Stimulated activated CD8-positive, alpha-beta memory T cell treated with anti-CD3 and anti-CD28 coated beads, Interleukin-15, amount 100 ng/mL, for 1 hour (primary cell): ENCODE results near the gene SFTPB.
"Not testable (repeated sequence)": the region's sequence is repeated elsewhere in the genome, so short reads cannot be mapped to it uniquely, and the experiment has no call there.

Source experiments
- DNase-seq: peaks from one replicate; pipeline ENCODE4 v3.0.0-alpha.2; 2020; ENCODE audit warnings: low read depth

SFTPB gene

GRCh38 chr2:85675866-85676548, 8.0 kb upstream of the SFTPB start:
- DNase-seq, result no peak

DNA sequence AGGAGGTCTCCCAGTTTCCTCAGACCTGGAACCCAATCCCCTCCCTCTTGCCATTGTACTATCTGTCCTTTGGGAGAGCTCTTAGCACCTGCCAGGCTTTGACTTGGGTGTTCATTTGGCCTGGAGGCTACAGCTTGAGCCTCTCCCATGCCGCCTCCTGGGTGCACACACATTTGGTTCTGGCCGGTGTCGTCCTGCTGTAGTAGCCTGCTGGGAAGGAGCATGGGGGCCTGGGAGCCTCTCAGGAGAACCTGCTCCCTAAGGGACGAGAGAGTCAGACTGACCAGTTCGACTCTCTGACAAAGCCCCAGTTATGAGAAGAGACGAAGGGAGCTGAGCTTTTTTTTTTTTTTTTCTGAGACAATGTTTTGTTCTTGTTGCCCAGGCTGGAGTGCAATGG, 7.4 kb upstream of the SFTPB start:
- no peak for DNase-seq

- DNase-seq, result no peak
Measured at GRCh38 chr2:85674417-85674816, 6.4 kb upstream of the SFTPB start.

DNA sequence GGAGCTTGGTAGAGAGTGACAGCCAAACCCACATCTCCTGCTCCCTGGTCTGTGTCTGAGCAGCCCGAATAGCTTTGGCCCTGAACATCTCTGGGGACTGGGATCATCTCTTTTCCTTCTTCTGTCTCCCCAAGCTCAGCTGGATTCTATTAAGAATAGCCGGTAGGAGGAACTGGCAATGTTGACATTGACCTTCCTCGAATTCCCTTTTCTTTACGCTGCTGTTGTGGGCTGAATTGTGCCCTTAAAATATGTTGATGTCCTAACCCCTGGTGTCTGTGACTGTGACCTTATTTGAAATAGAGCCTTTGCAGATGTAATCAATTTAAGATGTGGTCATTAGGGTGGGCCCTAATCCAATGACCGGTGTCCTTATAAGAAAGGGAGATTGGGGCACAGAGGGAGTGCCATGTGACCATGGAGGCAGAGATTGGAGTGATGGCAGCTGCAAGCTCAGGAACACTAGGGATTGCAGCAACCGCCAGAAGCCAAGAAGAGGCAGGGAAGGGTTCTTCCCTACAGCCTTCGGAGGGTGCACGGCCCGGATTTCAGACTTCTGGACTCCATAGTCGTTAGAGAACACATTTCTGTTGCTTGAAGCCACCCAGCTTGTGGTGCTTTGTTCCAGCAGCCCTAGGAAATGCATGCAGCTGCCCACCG, 5.8 kb upstream of the SFTPB start:
- no peak for DNase-seq

- DNase-seq, result no peak
Measured at GRCh38 chr2:85672456-85672855, 4.5 kb upstream of the SFTPB start.

DNA sequence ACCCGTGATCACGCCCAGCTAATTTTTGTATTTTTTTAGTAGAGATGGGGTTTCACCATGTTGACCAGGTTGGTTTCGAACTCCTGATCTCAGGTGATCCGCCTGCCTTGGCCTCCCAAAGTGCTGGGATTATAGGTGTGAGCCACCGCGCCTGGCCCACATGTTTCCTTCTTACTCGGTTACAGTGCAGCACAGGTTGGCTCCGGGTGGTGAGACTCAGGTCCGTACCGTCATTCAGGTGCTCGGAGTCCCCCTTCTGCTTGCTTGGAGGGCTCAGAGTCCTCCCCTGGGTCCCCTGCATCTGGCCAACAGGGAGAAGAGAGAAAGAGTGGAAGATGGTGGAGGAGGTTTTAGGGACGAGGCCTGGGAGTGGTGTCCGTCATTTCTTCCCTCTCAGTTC, 2.4 kb upstream of the SFTPB start:
- not testable (repeated sequence) for DNase-seq

DNA sequence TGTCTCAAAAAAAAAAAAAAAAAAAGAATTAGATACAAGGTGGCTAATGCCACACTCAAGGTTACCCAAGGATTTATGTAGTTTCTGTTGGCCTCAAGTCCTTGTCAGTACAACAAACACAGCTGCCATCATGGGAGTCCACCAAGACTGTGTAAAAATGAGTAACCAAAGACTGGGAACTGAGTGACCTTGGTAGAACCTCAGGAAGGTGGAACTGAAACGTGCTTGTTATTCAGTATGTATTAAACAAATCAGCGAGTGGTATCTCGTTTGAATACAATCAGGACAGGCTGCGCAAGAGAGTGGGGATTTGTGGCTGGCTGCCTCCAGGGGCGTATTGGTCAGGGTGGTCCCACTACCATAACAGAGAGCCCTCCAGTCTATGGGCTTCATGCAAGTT, 1.6 kb upstream of the SFTPB start:
- DNase-seq, result no peak

DNA sequence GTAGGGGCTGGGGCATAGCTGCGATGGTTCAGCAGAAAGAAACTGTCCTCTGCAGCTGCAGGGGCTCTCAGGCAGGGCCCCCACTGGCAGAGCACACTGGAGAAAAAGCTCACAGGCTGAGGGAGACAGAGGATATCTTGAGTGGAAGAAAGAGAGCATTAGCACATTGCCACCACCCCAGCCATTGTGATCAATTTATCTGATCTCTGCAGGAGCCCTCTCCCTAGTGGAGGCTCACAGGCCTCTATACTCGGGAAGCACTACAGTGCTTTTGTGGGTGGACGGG, 801 bp upstream of the SFTPB start:
- no peak for DNase-seq

DNA sequence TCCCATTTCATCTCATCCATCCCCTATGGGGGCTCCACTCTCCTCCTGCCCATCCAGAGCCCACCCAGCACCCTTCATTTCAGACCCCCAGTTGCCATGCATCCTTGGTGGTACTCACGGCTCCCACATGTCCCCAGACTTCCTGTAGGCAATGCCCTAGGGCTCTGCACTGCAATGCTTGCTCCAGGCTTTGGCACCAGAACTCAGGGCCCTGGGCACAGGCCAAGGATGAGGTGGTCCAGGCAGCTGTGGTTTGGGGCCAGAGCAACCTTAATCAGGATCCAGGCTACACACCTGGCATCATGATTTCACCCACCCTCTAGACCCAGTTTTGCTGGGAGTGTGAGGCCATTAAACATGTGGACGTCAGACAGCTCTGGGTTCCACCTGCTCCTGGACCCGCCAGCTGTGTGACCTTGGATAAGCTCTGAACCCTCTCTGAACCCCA, 414 bp downstream of the SFTPB start:
- no peak for DNase-seq

DNA sequence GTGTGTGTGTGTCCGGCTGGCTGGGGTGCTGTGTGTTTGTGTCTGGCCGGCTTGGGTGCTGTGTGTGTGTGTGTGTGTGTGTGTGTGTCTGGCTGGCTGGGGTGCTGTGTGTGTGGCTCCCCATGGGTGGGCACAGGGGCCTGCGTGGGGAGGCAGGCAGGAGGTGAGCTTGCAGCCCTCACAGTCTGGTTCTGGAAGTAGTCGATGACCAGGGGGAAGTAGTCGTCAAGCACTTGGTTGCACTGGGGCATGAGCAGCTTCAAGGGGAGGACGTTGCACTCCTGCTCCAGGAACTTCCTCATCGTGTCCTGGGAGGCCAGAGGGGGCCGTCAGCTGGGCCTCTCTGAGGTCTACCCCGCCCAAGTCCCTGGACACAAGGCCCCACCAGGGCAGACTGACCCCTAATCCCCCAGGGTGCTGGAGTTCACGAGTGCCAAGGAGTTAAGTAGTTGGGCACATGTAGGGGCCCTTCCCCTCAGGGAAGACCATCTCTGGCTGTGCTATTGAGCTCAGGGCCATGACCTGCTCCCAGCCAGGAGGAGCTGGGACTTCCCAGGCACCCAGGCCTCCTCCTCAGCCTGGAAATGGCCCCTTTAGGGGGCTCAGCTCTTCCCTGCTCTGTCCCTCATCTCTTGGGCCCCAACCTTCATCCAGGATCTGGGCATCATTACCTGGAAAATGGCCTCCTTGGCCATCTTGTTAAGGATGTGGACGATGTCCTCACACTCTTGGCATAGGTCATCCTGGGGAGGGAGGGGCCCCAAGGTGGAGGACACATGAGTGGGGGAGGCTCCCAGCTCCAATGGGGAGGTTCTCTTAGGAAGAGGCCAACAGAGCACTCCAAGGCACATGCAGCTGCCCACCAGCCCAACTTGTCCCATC, 1.3 kb downstream of the SFTPB start:
- no peak for DNase-seq

DNA sequence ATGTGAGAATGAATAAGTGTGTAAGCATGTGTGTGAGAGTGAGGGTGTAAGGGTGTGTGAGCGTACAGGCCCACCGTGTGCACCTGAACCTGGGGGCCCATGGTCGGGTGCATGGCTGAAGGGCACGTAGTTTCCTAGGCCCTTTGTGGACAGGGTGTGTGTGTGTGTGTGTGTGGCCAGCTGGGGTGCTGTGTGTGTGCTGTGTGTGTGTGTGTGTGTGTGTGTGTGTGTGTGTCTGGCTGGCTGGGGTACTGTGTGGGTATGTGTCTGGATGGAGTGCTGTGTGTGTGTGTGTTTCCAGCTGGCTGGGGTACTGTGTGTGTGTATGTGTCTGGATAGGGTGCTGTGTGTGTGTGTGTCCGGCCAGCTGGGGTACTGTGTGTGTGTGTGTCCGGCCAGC, 2.0 kb downstream of the SFTPB start:
- no peak for DNase-seq

GRCh38 chr2:85665264-85665937, 2.6 kb downstream of the SFTPB start:
- DNase-seq, result no peak

GRCh38 chr2:85663594-85664565, 4.1 kb downstream of the SFTPB start:
- DNase-seq, result no peak

DNA sequence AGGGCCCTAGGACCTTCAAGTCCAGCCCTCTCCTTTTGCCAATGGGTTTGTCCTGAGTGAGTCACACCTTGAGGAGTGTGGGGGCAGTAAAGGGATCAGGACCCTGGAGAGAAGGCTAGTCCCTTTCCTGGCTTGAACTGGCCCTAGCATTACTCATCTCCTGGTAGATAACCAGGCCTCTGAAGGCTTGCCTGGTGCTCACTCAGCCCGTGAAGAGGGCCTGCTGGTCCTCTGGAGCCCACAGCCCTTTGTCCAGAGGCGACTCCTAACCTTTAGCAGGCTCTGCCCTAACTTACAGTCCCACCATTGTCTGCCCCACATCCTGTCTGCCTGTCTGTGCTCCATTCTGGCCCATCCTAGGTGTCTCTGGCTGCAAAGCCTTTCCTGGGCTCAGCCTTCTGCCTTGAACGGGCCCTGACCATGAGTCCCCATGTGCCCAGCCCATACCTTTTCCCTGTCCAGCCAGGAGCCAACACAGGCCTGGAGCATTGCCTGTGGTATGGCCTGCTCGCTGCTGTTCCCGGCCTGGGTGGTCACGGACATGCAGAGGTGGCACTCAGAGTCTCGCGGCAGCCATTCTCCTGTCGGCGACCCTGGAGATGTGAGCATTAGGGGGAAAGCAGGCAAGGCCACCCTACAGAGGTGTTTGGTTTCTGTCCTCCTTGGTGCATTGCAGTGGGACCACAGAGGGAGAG, 5.0 kb downstream of the SFTPB start:
- DNase-seq, result no peak

DNA sequence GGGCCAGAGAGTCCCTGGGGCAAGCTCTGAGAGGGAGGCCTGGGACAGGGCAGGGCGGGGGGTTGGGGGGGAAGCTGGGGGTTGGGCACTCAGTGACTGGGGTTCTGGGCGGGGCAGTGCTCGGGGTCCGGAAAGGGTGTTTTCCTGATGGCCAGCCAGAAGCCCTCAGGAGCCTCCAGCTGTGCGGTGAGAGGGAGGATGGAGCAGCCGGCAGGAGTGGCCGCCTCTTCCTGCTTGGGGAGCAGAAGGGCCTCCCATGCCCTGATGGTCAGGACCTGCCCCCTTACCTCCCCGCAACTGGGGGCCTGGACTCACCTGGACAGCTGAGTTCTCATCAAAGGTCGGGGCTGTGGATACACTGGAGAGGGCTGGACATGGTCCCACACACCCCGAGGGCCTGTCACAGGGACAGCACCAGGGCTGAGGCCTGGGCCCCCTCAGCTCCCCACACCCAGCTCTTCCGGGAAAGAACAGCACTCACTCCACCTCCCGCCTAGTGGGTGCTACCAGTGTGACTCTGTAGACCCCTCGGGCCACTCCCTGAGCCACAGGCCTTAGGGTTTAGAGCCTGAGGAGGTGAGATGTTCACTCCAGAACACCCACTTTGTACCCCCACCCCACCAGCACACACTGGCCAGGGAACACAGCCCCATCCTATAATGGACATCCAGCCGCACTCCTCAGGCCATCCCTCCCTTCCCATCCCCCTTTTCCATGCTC, 6.7 kb downstream of the SFTPB start:
- no peak for DNase-seq

DNA sequence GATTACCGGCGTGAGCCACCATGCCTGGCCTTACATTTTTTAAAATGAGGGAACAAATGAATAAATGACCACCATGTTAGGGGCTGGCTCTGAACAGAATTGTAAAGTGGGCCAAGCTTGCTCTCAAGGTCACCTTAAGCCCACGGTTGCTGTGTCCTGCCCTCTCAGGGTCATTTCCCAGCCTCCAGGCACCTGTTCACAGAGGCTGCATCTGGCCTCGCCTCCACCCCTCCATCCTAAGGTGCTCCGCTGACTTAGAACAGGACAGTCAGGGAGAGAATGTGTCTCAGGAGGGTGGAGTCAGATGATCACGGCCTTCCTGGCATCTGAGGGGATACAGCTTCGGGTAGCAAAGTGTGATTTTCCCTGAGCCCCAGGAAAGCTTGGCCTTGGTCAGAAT, 7.3 kb downstream of the SFTPB start:
- DNase-seq, result no peak

GRCh38 chr2:85660301-85660700, 7.7 kb downstream of the SFTPB start:
- not testable (repeated sequence) for DNase-seq

DNA sequence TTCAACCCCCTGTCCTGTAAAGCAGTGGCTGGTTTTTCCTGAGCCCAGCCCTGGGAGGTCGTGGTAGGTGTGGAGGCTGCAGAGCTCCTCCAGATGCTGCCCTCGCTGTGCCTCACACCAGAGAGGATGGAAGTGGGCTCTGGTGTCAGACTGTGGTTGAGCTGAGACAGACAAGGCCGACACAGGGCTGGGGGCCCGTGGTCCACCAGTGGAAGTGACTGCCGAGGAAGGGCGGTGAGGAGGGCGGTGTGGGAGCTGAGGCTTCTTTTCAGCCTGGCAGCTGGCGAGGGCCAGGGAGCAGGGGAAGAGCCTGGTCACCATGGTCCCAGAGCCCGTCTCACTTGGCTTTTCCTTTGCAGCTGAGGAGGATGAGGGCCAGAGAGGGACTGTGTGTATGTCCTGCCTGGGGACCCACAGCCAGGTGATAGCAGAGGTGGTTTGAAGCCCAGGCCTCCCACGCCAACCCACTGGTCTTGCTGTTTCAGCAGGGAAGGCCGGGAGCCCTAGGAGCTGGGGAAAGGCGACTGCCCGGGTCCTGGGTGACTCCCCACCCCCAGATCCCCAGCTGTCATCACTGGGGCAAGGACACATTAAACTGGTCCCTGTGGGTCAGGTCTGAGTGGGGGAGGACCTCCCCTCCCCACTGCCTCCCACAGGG, 8.5 kb downstream of the SFTPB start:
- no peak for DNase-seq

GRCh38 chr2:85657399-85657798, 10.6 kb downstream of the SFTPB start:
- DNase-seq, result not testable (repeated sequence)

- DNase-seq, result no peak
Measured at GRCh38 chr2:85656468-85656867, 11.5 kb downstream of the SFTPB start.
